SK-N-SH (cell line): ENCODE measurements around the gene CDIP1.

Experiments
- CTCF ChIP-seq: fragments of 200-600 bp; sonication (generic); IDR thresholded peaks from 2 replicates; pipeline ENCODE4 v1.6.1; 2017; ENCODE audit warnings: antibody characterized with exemption, mild to moderate bottlenecking, moderate library complexity
- ELF1 ChIP-seq: IDR thresholded peaks from 2 replicates; pipeline ENCODE4 v1.4.0; 2012
- EP300 ChIP-seq, 2 experiments: IDR thresholded peaks; 2 replicates each; pipeline versions ENCODE4 v1.4.0 to v1.6.1; 2012; ENCODE audit warnings: borderline replicate concordance in 1 of 2, low read depth in 1 of 2, low read length in 1 of 2
- EZH2phosphoT487 ChIP-seq: fragments of 200-600 bp; sonication (generic); IDR thresholded peaks from 2 replicates; pipeline ENCODE4 v1.6.1; 2017; ENCODE audit warnings: low read depth, mixed run types, mild to moderate bottlenecking, antibody characterized with exemption, moderate library complexity, borderline replicate concordance
- FOXJ3 ChIP-seq: sonication (generic); formaldehyde crosslinking; IDR thresholded peaks from 2 replicates; pipeline ENCODE4 v1.5.1; 2020; ENCODE audit warnings: mild to moderate bottlenecking, missing genetic modification reagents
- JUND ChIP-seq: IDR thresholded peaks from 2 replicates; pipeline ENCODE4 v1.4.0; 2012
- POLR2AphosphoS5 ChIP-seq: IDR thresholded peaks from 2 replicates; pipeline ENCODE4 v1.6.1; 2012; ENCODE audit warnings: low read depth, low read length
- REST ChIP-seq: IDR thresholded peaks from 2 replicates; pipeline ENCODE4 v1.6.1; 2012; ENCODE audit warnings: mild to moderate bottlenecking, low read depth, low read length, moderate library complexity
- RXRA ChIP-seq: IDR thresholded peaks from 2 replicates; pipeline ENCODE4 v1.4.0; 2012; ENCODE audit warnings: low read depth, mild to moderate bottlenecking, borderline replicate concordance
- SMC3 ChIP-seq: IDR thresholded peaks from 2 replicates; pipeline ENCODE4 v1.6.1; 2012; ENCODE audit warnings: low read depth, low read length, improper control_type of control experiment
- TAF1 ChIP-seq: IDR thresholded peaks from 2 replicates; pipeline ENCODE4 v1.6.1; 2012; ENCODE audit warnings: low read depth, mild to moderate bottlenecking, low read length, moderate library complexity, borderline replicate concordance
- TF ChIP-seq, protein P1 (sequence below): fragments of 150-350 bp; IDR thresholded peaks from 2 replicates; pipeline ENCODE4 v1.6.1; 2016; ENCODE audit warnings: mild to moderate bottlenecking, low read depth, low read length

GRCh38 chr16:4535627-4536108 lies 2.9 kb downstream of the CDIP1 start:
- TF ChIP-seq CTCF, result no peak
- no peak for TF ChIP-seq POLR2AphosphoS5
- no peak for TF ChIP-seq REST
- no peak for TF ChIP-seq EP300 (IDR thresholded peaks at IDR 0.05; ENCODE audit: borderline replicate concordance in 1 of 2, low read depth in 1 of 2, low read length in 1 of 2)
- TF ChIP-seq, protein P1, sequence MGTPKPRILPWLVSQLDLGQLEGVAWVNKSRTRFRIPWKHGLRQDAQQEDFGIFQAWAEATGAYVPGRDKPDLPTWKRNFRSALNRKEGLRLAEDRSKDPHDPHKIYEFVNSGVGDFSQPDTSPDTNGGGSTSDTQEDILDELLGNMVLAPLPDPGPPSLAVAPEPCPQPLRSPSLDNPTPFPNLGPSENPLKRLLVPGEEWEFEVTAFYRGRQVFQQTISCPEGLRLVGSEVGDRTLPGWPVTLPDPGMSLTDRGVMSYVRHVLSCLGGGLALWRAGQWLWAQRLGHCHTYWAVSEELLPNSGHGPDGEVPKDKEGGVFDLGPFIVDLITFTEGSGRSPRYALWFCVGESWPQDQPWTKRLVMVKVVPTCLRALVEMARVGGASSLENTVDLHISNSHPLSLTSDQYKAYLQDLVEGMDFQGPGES, result no peak
- no peak for TF ChIP-seq FOXJ3 (CRISPR knock-in tag)
- TF ChIP-seq JUND, result no peak
- TF ChIP-seq TAF1, result no peak
- TF ChIP-seq ELF1, result no peak
- no peak for TF ChIP-seq RXRA
- TF ChIP-seq SMC3, result no peak
- no peak for TF ChIP-seq EZH2phosphoT487
